SU-DHL-6 (cell line): Measurements from ENCODE around the gene PCDHB11.

ENCODE experiments used
- CTCF ChIP-seq: fragments of 200-600 bp; sonication (generic); IDR thresholded peaks from one replicate; pipeline ENCODE4 v1.5.1; 2017; ENCODE audit warnings: antibody characterized with exemption, mild to moderate bottlenecking, low read length, moderate library complexity; ENCODE audit not compliant: insufficient read depth, poor library complexity, severe bottlenecking
- EZH2phosphoT487 ChIP-seq: fragments of 200-600 bp; sonication (generic), shearing (Covaris generic); conservative IDR thresholded peaks from 2 replicates; pipeline ENCODE4 v1.6.1; 2018; ENCODE audit warnings: mild to moderate bottlenecking, antibody characterized with exemption, low read length, moderate library complexity, mixed read lengths

GRCh38 chr5:141182248-141182647 is 17.2 kb upstream of the PCDHB11 start, which contains the start of gene PCDHB16:
- TF ChIP-seq CTCF (peak; percentile 62), EZH2phosphoT487 (no peak)
